GM13977 (cell line): ENCODE measurements around the gene PAQR8.

Experiments used
- DNase-seq: peaks from one replicate; pipeline ENCODE4 v3.0.0; 2012; ENCODE audit warnings: low spot score
- in situ Hi-C: fragments of 300-500 bp; cut with MboI; formaldehyde crosslinking; loops from one replicate; pipeline ENCODE4 v1.12.0; 2022; ENCODE audit warnings: low sequenced_read_pairs, low pct_unique_long_range_greater_than_20kb, mixed read lengths, inconsistent platforms; ENCODE audit not compliant: unreplicated experiment
- TF ChIP-seq, protein P1 (sequence below): IDR thresholded peaks from 2 replicates; pipeline ENCODE4 v1.5.1; 2012; ENCODE audit warnings: mild to moderate bottlenecking, control low read depth; ENCODE audit not compliant: insufficient read depth; ENCODE audit errors: extremely low read depth, missing control alignments

The PAQR8 gene

DNA sequence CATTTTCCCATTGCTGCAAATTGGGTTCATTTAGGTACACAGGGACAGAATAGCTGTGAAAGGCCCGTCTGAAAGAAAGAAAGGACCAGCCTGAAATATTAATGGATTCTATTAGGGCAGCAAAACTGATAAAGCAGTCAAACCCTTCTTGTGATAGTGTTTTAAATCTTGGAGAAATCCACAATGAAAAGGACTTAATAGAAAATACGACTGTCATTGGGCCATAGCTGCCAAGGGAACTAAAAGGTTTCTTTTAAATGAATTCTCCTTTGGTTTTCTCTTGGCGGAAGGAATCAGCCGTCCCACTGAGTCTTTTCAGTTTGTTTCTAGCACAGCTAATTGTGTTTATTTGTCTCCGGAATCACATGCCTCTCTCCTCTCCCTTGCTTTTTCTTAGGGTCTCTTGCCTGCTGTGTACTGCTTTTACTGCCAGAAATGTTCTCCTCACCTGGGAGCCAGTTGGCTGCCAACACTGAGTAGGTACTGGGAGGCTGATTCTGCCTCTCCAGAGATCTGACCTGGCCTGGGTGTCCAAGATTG lies 11.3 kb downstream of the PAQR8 start:
- in situ Hi-C loops, result no loop called here
- DNase-seq, result no peak
- TF ChIP-seq, protein P1, sequence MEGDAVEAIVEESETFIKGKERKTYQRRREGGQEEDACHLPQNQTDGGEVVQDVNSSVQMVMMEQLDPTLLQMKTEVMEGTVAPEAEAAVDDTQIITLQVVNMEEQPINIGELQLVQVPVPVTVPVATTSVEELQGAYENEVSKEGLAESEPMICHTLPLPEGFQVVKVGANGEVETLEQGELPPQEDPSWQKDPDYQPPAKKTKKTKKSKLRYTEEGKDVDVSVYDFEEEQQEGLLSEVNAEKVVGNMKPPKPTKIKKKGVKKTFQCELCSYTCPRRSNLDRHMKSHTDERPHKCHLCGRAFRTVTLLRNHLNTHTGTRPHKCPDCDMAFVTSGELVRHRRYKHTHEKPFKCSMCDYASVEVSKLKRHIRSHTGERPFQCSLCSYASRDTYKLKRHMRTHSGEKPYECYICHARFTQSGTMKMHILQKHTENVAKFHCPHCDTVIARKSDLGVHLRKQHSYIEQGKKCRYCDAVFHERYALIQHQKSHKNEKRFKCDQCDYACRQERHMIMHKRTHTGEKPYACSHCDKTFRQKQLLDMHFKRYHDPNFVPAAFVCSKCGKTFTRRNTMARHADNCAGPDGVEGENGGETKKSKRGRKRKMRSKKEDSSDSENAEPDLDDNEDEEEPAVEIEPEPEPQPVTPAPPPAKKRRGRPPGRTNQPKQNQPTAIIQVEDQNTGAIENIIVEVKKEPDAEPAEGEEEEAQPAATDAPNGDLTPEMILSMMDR, result no peak

DNA sequence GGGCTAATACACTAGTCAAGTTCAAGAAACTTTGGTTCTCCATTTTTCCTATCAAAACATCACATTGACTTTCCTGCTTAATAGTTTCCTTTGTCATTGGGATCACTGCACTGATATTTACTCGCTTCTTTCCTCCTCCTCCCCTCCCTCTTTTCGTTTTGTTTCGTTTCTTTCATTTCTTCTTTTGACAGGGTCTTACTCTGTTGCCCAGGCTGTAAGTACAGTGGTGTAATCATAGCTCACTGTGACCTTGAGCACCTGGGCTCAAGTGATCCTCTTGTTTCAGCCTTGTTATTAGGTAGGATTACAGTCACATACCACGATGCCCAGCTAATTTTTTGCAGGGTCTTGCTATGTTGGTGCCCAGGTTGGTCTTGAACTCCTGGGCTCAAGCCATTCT lies 12.3 kb downstream of the PAQR8 start:
- DNase-seq, result no peak
- in situ Hi-C loops, result no loop called here
- TF ChIP-seq, protein P1, result no peak

DNA sequence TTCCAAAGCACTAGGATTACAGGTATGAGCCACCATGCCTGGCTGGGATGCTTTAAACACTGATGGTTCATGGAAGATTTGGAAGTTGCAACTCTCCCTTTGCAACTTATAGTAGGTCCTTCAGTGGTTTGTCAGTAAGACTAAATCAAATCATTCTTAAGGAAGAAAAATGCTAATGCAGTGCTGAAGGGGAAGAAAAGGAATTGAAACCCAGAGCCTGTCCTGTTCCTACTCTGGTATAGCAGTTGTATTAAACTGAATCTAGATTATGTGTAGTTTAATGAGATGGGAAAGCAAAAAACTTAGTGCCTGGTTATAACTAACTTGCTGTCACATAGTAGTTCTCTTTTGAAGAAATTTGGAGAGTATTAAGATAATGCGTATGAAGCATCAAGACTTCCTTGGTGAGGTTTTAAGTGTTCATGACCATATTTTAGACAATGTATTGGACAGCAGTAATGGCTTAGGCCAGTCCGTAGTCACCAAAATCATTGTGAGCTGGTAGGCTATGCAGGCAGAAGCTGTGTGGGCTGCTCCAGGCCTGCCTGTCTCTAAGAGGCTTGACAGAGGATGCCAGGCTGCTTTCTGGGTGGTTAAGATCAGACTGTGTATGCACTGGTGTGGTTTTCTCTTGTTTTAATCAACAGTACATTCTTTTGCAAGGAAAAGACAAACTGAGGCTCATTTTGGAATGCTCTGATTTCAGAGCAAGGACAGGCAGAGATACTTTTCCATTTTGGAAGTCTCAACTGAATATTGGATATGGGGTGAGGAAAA lies 14.0 kb downstream of the PAQR8 start:
- in situ Hi-C loops, result no loop called here
- DNase-seq, result no peak
- TF ChIP-seq, protein P1, result no peak

DNA sequence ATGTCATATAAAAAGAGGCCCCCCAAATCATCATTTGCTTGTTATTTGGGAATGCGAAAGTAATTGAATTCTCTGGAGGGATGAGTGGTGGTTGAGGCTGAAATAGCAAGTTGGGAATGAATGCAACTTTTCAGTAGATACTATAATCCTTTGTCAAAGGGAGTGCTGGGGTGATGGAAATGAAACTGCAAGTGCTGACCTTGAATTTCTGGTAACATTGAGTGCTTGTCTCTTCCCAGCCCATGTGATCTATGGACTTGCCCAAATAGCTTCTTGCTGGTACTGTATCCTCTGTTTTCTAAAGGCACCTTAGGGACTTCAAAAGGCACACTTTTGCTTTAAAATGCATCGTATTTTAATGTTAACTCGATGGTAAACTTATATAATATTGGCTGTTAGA lies 14.8 kb downstream of the PAQR8 start:
- no peak for DNase-seq
- TF ChIP-seq, protein P1, result no peak
- in situ Hi-C loops, result no loop called here

DNA sequence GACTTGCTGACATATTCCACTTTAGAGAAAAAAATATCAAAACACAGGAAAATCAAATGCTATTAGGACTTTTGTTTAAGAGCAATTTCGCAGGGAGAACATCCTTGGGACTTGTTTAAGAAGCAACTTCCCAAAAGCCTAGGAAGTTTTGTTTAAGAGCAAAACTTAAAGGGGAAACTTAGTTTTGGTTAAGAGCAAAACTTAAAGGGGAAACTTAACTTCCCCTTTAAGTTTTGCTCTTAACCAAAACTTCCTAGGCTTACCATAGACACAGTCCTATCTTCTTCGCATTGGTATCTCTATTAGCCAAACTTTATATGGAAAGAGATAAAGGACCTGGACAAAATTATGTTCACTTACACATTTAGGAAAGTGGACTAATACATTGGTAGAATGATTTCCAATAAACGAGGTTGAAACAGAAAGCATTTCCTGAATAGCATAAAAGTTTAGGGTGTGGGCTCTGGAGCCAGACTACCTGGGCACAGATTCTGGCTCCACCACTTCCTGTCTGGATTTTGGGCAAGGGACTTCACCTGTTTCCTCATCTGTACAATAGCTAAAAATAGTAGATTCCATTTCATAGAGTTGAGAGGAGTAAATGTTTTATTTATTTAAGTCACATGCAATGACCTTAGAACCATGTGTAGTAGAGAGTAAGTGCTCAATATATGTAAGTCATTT lies 15.7 kb downstream of the PAQR8 start:
- TF ChIP-seq, protein P1, result no peak
- in situ Hi-C loops, result no loop called here
- no peak for DNase-seq

DNA sequence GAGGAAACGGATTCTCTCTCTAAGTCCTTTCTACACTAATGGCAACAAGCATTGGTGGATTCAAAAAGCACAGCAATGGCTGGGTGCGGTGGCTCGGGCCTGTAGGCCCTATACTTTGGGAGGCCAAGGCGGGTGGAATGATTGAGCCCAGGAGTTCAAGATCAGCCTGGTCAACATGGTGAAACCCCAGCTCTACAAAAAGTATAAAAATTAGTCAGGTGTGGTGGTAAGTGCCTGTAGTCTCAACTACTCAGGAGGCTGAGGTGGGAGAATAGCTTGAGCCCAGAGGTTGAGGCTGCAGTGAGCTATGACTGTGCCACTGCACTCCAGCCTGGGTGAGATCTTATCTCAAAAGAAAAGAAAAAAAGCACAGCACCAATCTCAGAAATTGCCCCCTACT lies 19.3 kb downstream of the PAQR8 start:
- TF ChIP-seq, protein P1, result no peak
- DNase-seq, result no peak
- in situ Hi-C loops, result no loop called here
